Neuronal stem cell (in vitro differentiated cells): ENCODE data around the gene TSEN54.

Source experiments
- DNase-seq: peaks from one replicate; pipeline ENCODE4 v3.0.0-alpha.2; 2013; ENCODE audit warnings: low spot score
- H2AFZ ChIP-seq: one replicate; pipeline ENCODE4 v1.6.1; 2013; ENCODE audit warnings: mild to moderate bottlenecking, low read length, inconsistent platforms
- H2AK5ac ChIP-seq: 2 replicates; pipeline ENCODE4 v1.6.1; 2013; ENCODE audit warnings: low read depth, mild to moderate bottlenecking, inconsistent platforms, low read length, moderate library complexity, mixed read lengths
- H2BK120ac ChIP-seq: 2 replicates; pipeline ENCODE4 v1.6.1; 2013; ENCODE audit warnings: low read depth, mild to moderate bottlenecking, inconsistent platforms, low read length, moderate library complexity, mixed read lengths
- H2BK12ac ChIP-seq: one replicate; pipeline ENCODE4 v1.6.1; 2013; ENCODE audit warnings: low read length, inconsistent platforms
- H2BK15ac ChIP-seq: 2 replicates; pipeline ENCODE4 v1.6.1; 2013; ENCODE audit warnings: mild to moderate bottlenecking, low read length, inconsistent platforms, mixed read lengths
- H2BK5ac ChIP-seq: one replicate; pipeline ENCODE4 v1.6.1; 2013; ENCODE audit warnings: inconsistent platforms, mild to moderate bottlenecking, low read length, moderate library complexity
- H3K14ac ChIP-seq: one replicate; pipeline ENCODE4 v1.6.1; 2013; ENCODE audit warnings: low read length, inconsistent platforms
- H3K18ac ChIP-seq: 2 replicates; pipeline ENCODE4 v1.6.1; 2013; ENCODE audit warnings: low read length, inconsistent platforms
- H3K23ac ChIP-seq: 2 replicates; pipeline ENCODE4 v1.6.1; 2013; ENCODE audit warnings: low read depth, mild to moderate bottlenecking, mixed read lengths, low read length, inconsistent platforms; ENCODE audit not compliant: poor library complexity
- H3K27ac ChIP-seq: replicated peaks from 3 replicates; pipeline ENCODE4 v1.5.1; 2013; ENCODE audit warnings: low read length, inconsistent platforms
- H3K27me3 ChIP-seq, 3 experiments: 2 replicates each; pipeline ENCODE4 v1.6.1; 2013; ENCODE audit warnings: low read length in 3 of 3, mild to moderate bottlenecking in 2 of 3, inconsistent platforms in 1 of 3, low read depth in 1 of 3, mixed read lengths in 1 of 3, moderate library complexity in 1 of 3; ENCODE audit not compliant: control insufficient read depth in 3 of 3, insufficient read depth in 3 of 3
- H3K36me3 ChIP-seq, 2 donors: replicated peaks in 1 of 2; 2 replicates each; pipeline ENCODE4 v1.6.1; 2013; ENCODE audit warnings: low read length in 2 of 2; ENCODE audit not compliant: control insufficient read depth in 2 of 2, insufficient read depth in 2 of 2
- H3K4ac ChIP-seq: 2 replicates; pipeline ENCODE4 v1.6.1; 2013; ENCODE audit warnings: inconsistent platforms, mild to moderate bottlenecking, low read length, moderate library complexity
- H3K4me1 ChIP-seq, 2 donors: 1 replicate in 1 of 2; 2 replicates in 1 of 2; pipeline ENCODE4 v1.6.1; 2013; ENCODE audit warnings: low read length in 2 of 2, low read depth in 1 of 2; ENCODE audit not compliant: control insufficient read depth in 2 of 2, insufficient read depth in 1 of 2
- H3K4me2 ChIP-seq: one replicate; pipeline ENCODE4 v1.6.1; 2013; ENCODE audit warnings: mild to moderate bottlenecking, low read length, inconsistent platforms; ENCODE audit not compliant: insufficient read depth, poor library complexity, severe bottlenecking
- H3K4me3 ChIP-seq, 2 donors: 2 replicates each; pipeline ENCODE4 v1.5.1; 2013; ENCODE audit warnings: low read length in 2 of 2, mild to moderate bottlenecking in 2 of 2, inconsistent platforms in 1 of 2, moderate library complexity in 1 of 2
- H3K79me1 ChIP-seq: one replicate; pipeline ENCODE4 v1.6.1; 2013; ENCODE audit warnings: low read depth, mild to moderate bottlenecking, inconsistent platforms, low read length, moderate library complexity
- H3K9ac ChIP-seq: one replicate; pipeline ENCODE4 v1.6.1; 2013; ENCODE audit warnings: mild to moderate bottlenecking, low read depth, low read length, inconsistent platforms; ENCODE audit not compliant: poor library complexity
- H3K9me3 ChIP-seq, 2 donors: replicated peaks in 1 of 2; 2 replicates each; pipeline versions ENCODE3 to v1.6.1; 2013; ENCODE audit warnings: low read length in 2 of 2, mild to moderate bottlenecking in 2 of 2, inconsistent platforms in 1 of 2, low read depth in 1 of 2, mixed read lengths in 1 of 2, moderate library complexity in 1 of 2; ENCODE audit not compliant: control insufficient read depth in 2 of 2, insufficient read depth in 1 of 2
- H4K8ac ChIP-seq: one replicate; pipeline ENCODE4 v1.6.1; 2013; ENCODE audit warnings: low read depth, mild to moderate bottlenecking, inconsistent platforms, low read length, moderate library complexity
- H4K91ac ChIP-seq: one replicate; pipeline ENCODE4 v1.6.1; 2013; ENCODE audit warnings: low read length, low read depth, mild to moderate bottlenecking, inconsistent platforms; ENCODE audit not compliant: poor library complexity
- WGBS, 2 donors: extraction: QIAGEN DNeasy Blood & Tissue Kit; methylation state at CpG; one replicate each; pipeline ENCODE4 v1.1.7; 2013; ENCODE audit warnings: missing lambda C conversion rate in 2 of 2, mixed read lengths in 1 of 2; ENCODE audit not compliant: insufficient read length in 2 of 2, insufficient replicate concordance in 1 of 2; ENCODE audit errors: extremely low coverage in 2 of 2; 5-methylcytosine and 5-hydroxymethylcytosine counted together

TSEN54 gene

GRCh38 chr17:75559958-75560533 is 43.7 kb downstream of the TSEN54 start:
- no peak for DNase-seq
- peaks cover 2 to 7% of the 10 kb centered on the region in 2 donors for H3K4me1 ChIP-seq
- peak overlapping the region; percentile 73 for H3K23ac ChIP-seq
- H2AK5ac ChIP-seq = no peak overlapping the region
- no peak overlapping the region for H3K27ac ChIP-seq
- WGBS, 2 donors = no CpG with 5 or more reads among the region's 9 CpGs
- peaks cover 0 to 5% of the 10 kb centered on the region in 2 donors for H3K36me3 ChIP-seq
- no peak overlapping the region for H3K4ac ChIP-seq
- H3K9me3 ChIP-seq = no peaks in the 10 kb centered on the region
- no peak overlapping the region for H2BK12ac ChIP-seq
- H3K79me1 ChIP-seq = peaks cover 5% of the 10 kb centered on the region
- no peak overlapping the region for H4K91ac ChIP-seq
- no peak overlapping the region for H2BK5ac ChIP-seq
- peak overlapping the region; percentile 17 for H4K8ac ChIP-seq
- no peak overlapping the region for H2AFZ ChIP-seq
- no peak overlapping the region for H2BK120ac ChIP-seq
- H2BK15ac ChIP-seq = no peak overlapping the region
- H3K14ac ChIP-seq = no peak overlapping the region
- peak overlapping the region; percentile 64 for H3K18ac ChIP-seq
- H3K9ac ChIP-seq = no peak overlapping the region
- H3K27me3 ChIP-seq = peaks cover 0 to 18% (median 0%) of the 10 kb centered on the region in 3 experiments
- no peak overlapping the region for H3K4me3 ChIP-seq
- H3K4me2 ChIP-seq = no peak overlapping the region

GRCh38 chr17:75561927-75562603 is 45.7 kb downstream of the TSEN54 start:
- H2BK5ac ChIP-seq = no peak overlapping the region
- H2BK15ac ChIP-seq = no peak overlapping the region
- no peak overlapping the region for H3K27ac ChIP-seq
- H3K27me3 ChIP-seq = peaks cover 0 to 24% (median 0%) of the 10 kb centered on the region in 3 experiments
- no CpG with 5 or more reads among the region's 5 CpGs for WGBS, 2 donors
- peaks cover 0 to 5% of the 10 kb centered on the region in 2 donors for H3K36me3 ChIP-seq
- no peak overlapping the region for H2BK120ac ChIP-seq
- H2BK12ac ChIP-seq = no peak overlapping the region
- peaks cover 8% of the 10 kb centered on the region for H3K79me1 ChIP-seq
- peak overlapping the region; percentile 17 for H3K14ac ChIP-seq
- H3K9ac ChIP-seq = no peak overlapping the region
- H2AK5ac ChIP-seq = no peak overlapping the region
- no peak overlapping the region for H4K8ac ChIP-seq
- no peaks in the 10 kb centered on the region for H3K9me3 ChIP-seq
- H3K4me1 ChIP-seq = peaks cover 2 to 6% of the 10 kb centered on the region in 2 donors
- H3K4ac ChIP-seq = no peak overlapping the region
- no peak for DNase-seq
- H3K4me2 ChIP-seq = no peak overlapping the region
- H2AFZ ChIP-seq = no peak overlapping the region
- H3K23ac ChIP-seq = no peak overlapping the region
- H3K4me3 ChIP-seq = no peak overlapping the region
- no peak overlapping the region for H3K18ac ChIP-seq
- no peak overlapping the region for H4K91ac ChIP-seq

GRCh38 chr17:75563063-75563758 is 46.9 kb downstream of the TSEN54 start:
- Histone ChIP-seq H3K36me3 (peaks cover 0 to 5% of the 10 kb centered on the region in 2 donors), H3K4me3 (no peak overlapping the region), H3K27ac (no peak overlapping the region), H2AK5ac (no peak overlapping the region), H3K4me2 (no peak overlapping the region), H3K9ac (no peak overlapping the region), H3K9me3 (no peaks in the 10 kb centered on the region), H2BK5ac (no peak overlapping the region), H2BK120ac (no peak overlapping the region), H3K79me1 (peaks cover 6% of the 10 kb centered on the region), H3K18ac (no peak overlapping the region), H3K27me3 (peaks cover 0 to 28% (median 0%) of the 10 kb centered on the region in 3 experiments), H3K4me1 (no peaks in the 10 kb centered on the region), H4K8ac (no peak overlapping the region), H2BK15ac (no peak overlapping the region), H3K23ac (no peak overlapping the region), H3K4ac (no peak overlapping the region), H2BK12ac (no peak overlapping the region), H3K14ac (peak overlapping the region; percentile 56), H2AFZ (no peak overlapping the region), H4K91ac (no peak overlapping the region)
- no peak for DNase-seq
- no CpG with 5 or more reads among the region's 28 CpGs for WGBS, 2 donors

- Histone ChIP-seq H3K9ac (no peak overlapping the region), H3K27me3 (peaks cover 0 to 28% (median 0%) of the 10 kb centered on the region in 3 experiments), H3K4me3 (no peak overlapping the region), H2BK120ac (no peak overlapping the region), H2AK5ac (no peak overlapping the region), H2BK5ac (no peak overlapping the region), H3K18ac (no peak overlapping the region), H3K79me1 (peaks cover 3% of the 10 kb centered on the region), H3K27ac (no peak overlapping the region), H3K4me2 (no peak overlapping the region), H4K91ac (no peak overlapping the region), H3K4ac (no peak overlapping the region), H4K8ac (no peak overlapping the region), H3K23ac (no peak overlapping the region), H3K36me3 (peaks cover 0 to 8% of the 10 kb centered on the region in 2 donors), H3K14ac (no peak overlapping the region), H3K4me1 (no peaks in the 10 kb centered on the region), H2BK12ac (no peak overlapping the region), H3K9me3 (no peaks in the 10 kb centered on the region), H2AFZ (no peak overlapping the region), H2BK15ac (no peak overlapping the region)
- DNase-seq = no peak
- WGBS, 2 donors = no CpG with 5 or more reads among the region's 11 CpGs
Observed at GRCh38 chr17:75564195-75564594, 47.9 kb downstream of the TSEN54 start.
